GM04504 (cell line): ENCODE results near the gene SP110.
"Not testable (repeated sequence)": the region's sequence is repeated elsewhere in the genome, so short reads cannot be mapped to it uniquely, and the experiment has no call there.

Experiments
- DNase-seq: peaks from one replicate; pipeline ENCODE4 v3.0.0-alpha.2; 2012; ENCODE audit warnings: low read depth

SP110 gene

GRCh38 chr2:230224458-230224857 lies 4.7 kb upstream of the SP110 start:
- no peak for DNase-seq

DNA sequence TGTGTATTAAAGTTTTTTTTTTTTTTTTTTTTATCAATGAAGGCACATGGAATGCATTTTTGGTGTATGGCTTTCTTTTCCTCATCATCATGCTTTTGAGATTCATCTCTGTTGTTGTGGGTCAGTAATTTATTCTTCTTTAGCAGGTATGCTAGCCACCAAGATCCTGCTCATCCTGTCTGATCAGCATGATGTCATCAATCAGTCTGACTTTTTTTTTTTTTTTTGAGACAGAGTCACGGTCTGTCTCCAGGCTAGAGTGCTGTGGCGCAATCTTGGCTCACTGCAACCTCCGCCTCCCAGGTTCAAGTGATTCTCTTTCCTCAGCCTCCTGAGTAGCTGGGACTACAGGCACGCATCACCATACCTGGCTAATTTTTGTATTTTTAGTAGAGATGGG lies 3.0 kb upstream of the SP110 start:
- not testable (repeated sequence) for DNase-seq

- no peak for DNase-seq
Measured at GRCh38 chr2:230221493-230221892, 1.7 kb upstream of the SP110 start.

DNA sequence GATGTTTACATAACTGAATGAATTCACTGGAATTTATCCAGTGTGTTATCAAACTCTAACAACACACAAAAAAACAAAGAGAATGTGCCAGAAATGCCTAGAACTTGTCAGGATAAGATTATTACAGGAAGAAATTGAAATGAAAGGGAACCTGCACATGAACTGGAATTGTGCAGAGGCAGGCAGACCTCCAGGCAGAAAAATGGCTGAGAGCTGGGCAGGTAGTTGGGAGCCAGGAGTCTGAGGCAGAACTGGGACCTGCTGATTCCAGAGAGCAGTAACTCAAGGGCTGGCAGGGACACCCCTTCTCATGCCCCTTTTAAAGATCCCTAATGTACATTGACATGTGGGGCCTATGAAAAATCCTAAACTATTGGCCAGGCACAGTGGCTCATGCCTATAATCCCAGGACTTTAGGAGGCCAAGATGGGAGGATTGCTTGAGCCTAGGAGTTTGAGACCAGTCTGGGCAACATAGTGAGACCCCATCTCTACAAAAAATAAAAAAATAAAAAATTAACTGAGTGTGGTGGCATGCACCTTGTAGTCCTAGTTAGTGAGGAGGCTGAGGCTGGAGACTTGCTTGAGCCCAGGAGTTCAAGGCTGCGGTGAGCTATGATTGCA lies 674 bp upstream of the SP110 start:
- DNase-seq = no peak

DNA sequence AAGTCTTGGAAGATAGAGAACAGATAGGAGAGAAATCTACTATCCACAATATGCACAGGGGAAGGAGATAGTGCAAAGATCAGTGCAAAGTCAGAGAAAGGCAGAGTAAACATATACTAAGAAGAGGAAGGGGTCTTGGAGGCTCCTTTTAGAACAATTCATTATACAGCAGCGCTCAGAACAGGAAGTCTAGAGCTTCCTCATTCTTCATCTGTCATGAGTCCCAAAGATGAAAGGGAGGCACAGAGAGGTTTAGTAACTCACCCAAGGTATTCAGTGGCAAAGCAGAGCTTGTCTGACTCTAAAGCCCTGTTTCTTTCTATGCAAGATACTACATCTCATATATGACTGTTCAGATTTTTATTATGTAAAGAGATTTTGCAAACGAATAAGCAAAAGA lies 1.4 kb downstream of the SP110 start:
- DNase-seq = no peak

DNA sequence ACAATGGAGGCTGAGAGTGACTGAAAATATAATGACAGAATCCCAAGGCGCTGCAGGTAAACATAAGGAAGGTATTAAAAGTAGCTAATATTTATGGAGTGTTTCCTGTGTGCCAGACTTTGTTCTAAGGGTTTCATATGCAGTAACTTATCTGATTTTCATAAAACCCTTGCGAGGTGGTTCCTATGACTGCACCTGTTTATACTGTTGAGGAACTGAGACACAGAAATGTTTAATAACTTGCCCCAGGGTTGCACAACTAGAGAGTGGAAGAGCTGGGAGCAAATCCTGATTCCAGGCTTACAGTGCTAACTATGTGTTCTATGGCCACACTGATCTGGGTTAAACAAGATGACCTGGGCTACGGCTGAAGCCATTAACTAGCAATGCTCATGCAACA lies 2.4 kb downstream of the SP110 start:
- no peak for DNase-seq

DNA sequence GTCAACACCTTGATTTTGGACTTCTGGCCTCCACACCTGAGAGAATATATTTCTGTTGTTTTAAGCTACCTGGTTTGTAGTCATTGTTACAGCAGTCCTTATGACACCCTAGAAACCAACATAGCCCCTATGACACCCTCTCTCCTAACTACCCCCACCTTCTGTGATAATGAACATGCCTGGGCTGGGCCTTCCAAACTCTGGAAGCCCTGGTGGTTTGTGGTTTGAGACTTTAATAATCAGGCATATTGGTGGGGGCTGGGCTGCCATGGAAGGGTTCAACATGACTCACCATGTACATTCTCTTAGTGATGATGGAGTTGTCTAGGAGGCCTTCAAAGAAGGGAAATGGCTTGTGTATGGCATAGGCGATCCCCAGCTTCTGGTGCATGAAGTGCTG lies 3.3 kb downstream of the SP110 start:
- DNase-seq = no peak

DNA sequence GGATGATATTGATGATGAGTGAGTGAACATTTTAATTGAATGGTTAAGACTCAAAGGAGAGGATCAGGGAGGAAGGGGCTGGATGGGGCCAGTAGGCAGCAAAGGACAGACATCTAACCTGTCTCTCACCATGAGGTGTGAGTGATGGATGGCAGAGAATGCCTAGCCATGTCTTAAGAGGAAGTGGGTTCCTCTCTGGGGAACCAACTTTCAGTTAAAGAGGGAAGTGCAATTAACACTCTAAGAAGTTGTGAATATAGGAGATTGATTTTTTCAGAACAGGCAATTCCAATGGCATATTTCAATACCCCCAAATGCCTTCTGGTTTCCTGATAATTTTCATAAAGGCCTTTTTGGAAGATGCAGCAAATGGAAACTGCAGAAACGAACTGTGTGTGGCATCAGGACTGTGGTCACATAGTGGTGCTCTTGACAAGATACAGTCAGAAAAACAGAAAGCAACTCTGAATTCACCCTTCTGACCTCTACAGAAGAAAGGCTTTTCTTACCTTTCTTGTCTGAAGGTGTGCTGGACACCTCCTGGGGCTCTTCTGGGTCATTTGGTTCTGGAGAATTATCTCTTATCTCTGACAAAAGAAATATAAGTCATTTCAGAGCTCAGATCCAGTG lies 10.2 kb downstream of the SP110 start:
- no peak for DNase-seq

- DNase-seq = no peak
Measured at GRCh38 chr2:230208576-230208975, 11.2 kb downstream of the SP110 start.

GRCh38 chr2:230205721-230206120 lies 14.1 kb downstream of the SP110 start:
- DNase-seq = no peak

DNA sequence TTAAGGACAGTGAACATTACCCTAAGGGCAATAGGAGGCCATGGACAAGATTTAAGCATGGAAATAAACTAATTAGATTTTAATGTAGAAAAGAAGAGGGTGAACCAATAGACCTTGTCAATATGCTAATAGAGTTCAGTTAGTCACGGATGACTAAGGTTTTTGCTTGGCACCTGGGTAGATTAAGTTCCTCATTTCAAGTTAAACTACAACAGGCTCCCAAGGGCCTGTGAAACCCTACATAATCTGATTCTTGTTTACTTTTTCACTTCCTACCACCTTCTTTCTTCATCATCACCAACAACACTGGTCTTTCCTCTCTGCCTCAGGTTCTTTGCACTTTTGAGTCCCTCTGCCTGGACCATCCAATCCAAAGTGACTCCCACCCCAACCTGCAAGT lies 14.8 kb downstream of the SP110 start:
- no peak for DNase-seq

GRCh38 chr2:230203110-230203676 lies 16.6 kb downstream of the SP110 start:
- no peak for DNase-seq

DNA sequence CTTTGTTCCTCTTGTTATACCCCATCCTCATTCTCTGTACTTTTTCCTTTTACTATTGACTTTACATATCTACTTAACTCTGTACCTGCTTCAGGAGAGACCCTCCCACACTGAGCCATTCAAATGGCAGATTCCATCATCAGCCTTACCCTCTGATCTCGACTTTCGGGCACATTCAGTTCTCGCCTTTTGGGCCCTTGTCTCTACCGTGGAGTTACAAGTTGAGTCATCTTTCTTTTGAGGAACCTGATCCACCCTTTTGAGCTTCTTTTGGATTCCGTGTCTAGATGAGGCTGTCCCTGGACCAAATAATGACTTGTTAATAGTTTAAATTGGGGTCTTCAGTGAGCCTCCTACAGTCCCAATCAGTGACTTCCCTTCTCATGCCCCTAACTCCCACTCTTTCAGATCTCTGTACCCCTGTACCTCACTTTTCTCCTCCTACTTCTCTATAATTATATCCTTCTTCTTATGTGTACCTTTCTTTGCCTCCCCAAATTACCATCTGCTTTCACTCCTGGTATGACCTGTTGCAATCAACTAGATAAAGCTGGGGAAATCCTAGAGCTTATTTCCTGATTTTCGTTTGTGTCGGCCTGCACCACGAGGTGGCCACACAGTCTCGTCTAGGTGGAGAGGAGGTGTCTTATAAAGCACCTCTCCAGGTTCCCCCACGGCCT lies 17.2 kb downstream of the SP110 start:
- no peak for DNase-seq

GRCh38 chr2:230184727-230185578 lies 34.8 kb downstream of the SP110 start:
- DNase-seq = no peak

GRCh38 chr2:230181195-230181594 lies 38.6 kb downstream of the SP110 start:
- no peak for DNase-seq

GRCh38 chr2:230179907-230180306 lies 39.9 kb downstream of the SP110 start:
- DNase-seq = no peak

DNA sequence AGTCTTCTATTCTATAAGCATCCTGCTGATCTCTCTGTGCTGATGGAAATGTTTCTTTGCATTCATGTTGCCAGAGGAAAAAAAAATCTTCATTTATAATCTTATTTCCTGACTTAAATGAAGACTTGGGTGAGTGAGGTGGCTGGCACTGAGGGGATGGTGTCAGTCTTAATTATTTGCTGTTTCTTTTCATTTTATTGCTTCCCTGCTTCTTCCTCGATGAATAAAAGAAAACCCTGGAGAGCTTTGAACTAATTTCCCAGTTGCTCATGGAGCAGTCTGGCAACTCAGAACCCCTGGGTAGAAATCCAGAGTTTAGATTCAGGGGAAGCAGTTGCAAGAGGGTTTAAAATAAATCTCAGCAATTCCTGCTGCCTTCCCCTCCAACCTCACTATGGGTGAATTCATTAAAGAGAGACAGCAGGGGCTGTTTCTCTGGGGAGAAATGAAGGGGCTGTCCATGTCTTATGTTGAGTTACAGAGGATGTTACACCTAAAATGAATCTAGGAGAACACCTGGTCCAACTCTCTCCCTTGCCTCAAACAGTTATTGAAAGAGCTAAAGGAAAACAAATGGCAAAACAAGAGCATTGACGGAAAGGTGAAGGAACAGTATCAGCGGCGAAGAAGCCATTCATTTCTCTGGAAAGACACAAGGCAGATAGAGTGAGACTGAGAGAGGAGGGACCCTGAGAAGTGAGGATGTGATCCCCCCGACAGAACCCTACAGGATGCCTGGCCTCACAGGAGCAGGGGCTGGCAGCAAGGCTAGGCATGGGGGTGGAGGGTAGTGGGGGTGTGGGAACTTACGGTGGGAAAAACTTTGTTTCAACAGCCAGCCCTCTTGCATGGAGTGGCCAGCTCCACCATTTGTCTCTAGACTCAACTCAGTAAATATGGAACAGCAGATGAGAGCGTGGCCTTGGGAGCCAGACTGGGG lies 41.0 kb downstream of the SP110 start:
- DNase-seq = no peak

DNA sequence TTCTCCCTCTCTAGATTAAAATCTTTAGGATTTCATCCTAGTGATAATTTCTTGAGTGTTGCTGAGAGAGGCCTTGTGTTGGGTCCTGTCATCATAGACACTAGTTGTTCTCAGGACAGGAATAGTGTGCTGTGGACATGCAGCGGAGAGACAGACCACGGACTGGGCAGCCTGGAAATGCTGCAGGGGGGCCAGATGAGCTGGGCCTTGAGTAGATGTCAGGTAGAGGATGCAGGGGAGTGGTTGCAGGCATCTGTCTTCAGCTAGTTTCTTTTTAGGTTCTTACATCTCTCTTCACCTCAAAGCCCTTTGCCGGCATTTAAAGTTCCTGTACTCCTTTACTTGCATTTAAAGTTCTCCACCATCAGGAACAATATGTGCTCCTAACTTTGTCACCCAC lies 42.8 kb downstream of the SP110 start:
- no peak for DNase-seq

DNA sequence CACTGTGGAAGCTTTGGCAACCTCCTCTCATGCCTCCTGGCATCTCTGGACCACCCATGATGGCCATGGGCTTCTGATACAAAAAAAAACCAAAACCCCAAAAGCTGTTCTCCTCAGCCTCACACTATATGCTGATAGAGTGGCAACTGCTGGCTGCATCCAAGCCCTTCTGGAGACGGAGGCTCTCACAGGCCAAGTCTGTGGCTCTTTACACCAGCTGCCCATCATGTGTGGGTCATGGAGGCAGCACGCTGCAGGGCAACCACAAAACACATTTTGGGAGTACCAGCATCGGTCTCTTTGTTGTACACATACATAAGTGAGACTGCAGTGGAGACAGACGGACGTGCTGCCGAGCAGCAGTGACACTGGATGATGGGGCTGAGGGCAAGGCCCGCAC lies 45.3 kb downstream of the SP110 start:
- no peak for DNase-seq

- no peak for DNase-seq
Measured at GRCh38 chr2:230172852-230173251, 46.9 kb downstream of the SP110 start.

DNA sequence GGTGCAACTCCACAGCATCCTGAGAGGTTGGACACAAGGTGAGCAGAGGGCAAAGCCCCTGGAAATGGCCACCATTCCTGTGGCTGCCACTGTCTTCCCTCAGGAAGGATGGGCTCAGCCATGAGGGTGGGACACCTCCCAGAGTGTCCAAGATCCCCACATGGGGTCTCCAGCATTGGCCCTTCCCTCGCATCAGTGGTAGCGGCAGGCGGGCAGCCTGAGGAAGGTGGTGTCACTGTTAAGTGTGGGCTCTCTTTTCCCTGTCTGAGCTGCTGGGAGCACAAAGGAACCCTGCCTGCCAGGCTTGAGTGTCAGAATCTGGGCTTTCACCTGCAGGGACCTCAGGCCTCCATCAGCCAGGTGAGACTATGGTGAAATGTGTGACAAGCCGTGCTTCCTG lies 47.6 kb downstream of the SP110 start:
- DNase-seq = no peak
